HG02678 (cell line): ENCODE data around the gene ERVMER34-1.
A peak's percentile ranks its signal among the peaks of the same experiment; 100 is the strongest.

Source experiments
- ATAC-seq: cut with Tn5 transposase; IDR thresholded peaks from one replicate; pipeline ENCODE4 v1.9.1; 2021; ENCODE audit warnings: mild to moderate bottlenecking, moderate library complexity; ENCODE audit not compliant: unreplicated experiment

ERVMER34-1 gene, protein sequence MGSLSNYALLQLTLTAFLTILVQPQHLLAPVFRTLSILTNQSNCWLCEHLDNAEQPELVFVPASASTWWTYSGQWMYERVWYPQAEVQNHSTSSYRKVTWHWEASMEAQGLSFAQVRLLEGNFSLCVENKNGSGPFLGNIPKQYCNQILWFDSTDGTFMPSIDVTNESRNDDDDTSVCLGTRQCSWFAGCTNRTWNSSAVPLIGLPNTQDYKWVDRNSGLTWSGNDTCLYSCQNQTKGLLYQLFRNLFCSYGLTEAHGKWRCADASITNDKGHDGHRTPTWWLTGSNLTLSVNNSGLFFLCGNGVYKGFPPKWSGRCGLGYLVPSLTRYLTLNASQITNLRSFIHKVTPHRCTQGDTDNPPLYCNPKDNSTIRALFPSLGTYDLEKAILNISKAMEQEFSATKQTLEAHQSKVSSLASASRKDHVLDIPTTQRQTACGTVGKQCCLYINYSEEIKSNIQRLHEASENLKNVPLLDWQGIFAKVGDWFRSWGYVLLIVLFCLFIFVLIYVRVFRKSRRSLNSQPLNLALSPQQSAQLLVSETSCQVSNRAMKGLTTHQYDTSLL

DNA sequence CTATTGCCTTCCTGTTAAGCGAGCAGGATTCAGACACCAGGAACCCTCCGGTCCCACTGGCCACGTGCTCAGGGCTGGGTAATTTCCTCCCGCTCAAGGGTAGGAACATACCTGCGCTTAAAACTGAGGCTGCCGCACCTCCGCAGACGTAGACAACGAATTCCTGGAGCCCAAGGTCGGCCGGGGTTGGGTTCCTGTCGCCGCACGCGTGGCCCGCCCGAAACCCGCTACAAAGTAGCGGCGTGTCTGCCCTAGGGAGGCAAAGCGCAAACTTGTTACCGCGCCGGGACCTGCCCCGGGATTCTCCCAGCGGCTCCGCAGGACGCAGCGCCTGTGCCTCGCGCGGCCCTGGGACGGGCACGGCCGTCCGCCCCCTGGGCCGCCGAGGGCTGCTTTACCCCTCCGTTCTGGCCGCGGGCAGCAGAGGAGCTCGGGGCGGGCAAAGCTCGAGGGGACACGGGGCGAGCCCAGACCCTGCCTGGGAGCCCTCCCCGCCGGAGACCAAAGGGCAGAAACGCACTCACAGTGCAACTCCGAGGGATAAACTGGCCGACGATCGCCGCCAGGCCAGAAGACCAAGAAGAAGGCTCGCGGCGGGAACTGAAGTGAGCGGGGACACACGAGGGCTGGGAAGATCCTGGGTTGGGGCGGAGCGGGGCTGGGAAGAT lies at the start of gene ERVMER34-1:
Gene ERVMER34-1 (minus strand): TSS at position 607 of the 668 bp plus-strand sequence. CDS start 5,905 bp downstream, outside the sequence.
- no peak for ATAC-seq

GRCh38 chr4:52799813-52800212 lies 48.6 kb upstream of the ERVMER34-1 start:
- ATAC-seq = no peak

GRCh38 chr4:52795533-52795932 lies 44.3 kb upstream of the ERVMER34-1 start:
- no peak for ATAC-seq

DNA sequence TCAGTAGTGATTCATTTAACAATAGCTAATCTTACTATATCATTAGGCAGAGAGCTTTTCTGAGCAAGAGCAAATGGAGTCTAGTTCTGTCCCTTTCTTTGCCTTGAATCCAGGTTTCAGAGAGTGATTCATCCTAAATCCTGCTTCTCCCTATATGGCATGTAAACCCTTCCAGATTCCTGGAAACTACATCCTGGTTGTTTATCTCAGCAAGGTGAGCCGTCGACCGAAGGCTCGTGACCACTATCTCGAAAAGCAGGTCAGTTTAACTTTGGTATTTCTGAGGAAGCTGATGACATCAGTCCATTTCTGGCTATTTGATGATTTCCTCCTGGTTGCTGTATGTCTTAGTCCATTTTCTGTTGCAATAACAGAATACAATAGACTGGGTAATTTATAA lies 40.7 kb upstream of the ERVMER34-1 start:
- ATAC-seq = no peak

GRCh38 chr4:52789774-52790173 lies 38.5 kb upstream of the ERVMER34-1 start:
- no peak for ATAC-seq

DNA sequence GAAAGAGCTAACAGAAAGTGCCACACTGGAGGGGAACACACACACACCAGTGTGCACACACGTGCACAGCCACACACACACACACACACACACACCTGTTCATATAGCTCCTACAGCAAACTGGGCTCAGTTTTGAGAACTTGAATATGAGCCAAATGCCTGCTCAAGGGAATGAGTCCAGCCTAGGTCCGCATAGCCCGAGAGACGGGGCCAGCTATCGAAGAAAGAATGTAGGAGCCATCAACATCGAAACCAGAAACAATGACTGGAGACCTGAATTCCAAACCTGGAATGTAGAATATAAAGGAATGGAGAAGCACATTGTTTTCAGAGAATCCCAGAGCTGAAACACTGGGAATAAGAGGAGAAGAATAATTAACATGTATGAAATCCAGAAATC lies 37.6 kb upstream of the ERVMER34-1 start:
- no peak for ATAC-seq

GRCh38 chr4:52783069-52783468 lies 31.8 kb upstream of the ERVMER34-1 start:
- no peak for ATAC-seq

GRCh38 chr4:52780617-52781354 lies 29.6 kb upstream of the ERVMER34-1 start:
- no peak for ATAC-seq

DNA sequence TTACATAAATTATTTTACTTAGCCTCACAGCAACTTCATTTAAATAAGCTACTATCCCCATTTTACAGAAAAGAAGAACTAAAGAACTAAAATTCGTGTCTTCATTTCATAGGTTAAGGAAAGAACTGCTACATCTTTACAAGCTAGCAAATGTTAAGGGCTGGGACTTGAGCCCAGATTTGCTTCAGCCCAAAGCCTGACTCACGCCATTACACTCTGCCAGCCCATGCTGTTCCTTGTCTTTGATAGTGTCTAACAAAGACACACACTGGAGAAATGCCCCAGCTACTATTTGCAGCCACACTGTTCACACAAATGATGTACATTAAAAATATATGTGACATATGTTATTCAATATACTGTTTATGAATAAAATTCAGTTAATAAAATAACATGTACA lies 29.0 kb upstream of the ERVMER34-1 start:
- no peak for ATAC-seq

DNA sequence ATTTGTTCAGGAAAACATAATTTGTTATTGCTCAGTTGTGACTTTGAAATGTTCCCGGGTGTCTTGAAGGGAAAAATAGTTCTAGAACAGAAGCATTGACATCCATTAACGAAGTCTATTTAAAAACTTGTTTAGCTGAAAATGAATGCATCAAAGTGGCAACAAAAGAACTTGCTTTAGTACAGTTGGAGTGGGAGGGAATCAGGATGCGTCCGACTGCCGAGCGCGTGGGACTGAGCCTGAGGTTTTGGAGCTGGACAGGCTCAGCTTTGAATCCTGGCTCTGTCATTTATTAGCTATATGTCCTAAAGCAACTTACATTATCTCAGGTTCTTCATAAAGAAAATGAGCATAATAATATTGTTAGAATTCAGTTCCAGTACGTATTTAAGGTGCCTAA lies 9.0 kb upstream of the ERVMER34-1 start:
- no peak for ATAC-seq

DNA sequence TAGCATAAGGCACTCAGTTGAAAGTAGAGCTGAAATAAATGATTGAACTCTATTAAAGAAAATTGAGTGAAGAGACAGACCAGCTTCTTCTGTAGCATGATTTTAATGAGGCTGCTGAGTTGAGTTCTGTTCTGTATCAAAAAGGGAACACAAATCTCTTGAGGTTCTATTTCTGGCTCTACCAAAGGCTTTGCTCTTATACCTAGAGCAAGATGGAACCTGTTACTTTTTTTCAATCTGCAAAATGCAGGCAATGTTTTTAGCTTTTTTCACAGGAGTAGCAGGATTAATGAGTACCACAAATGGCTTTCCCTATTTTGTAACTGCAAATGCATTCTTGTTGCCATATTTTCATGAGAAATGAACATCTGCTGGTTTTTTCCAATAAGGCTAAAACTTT lies 4.2 kb upstream of the ERVMER34-1 start:
- ATAC-seq = no peak

DNA sequence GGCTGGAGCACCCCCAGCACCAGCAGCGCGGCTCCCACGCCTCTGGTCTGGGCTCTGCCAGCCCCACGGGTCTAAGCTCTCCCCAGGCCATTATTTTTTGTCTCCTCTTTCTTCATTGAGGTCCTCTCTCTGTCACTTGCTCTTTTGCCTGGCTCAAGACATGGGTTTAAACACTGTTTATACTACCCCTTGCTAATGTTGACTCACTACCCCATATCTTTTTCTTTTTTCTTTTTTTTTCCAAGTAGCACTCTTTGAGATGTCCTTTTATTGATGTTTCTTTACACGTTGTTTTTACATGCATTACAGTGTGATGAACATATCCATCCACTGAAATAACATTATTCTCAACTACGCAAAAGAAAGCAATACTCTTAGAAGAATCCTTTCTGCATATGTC lies 1.7 kb upstream of the ERVMER34-1 start:
- ATAC-seq = no peak

DNA sequence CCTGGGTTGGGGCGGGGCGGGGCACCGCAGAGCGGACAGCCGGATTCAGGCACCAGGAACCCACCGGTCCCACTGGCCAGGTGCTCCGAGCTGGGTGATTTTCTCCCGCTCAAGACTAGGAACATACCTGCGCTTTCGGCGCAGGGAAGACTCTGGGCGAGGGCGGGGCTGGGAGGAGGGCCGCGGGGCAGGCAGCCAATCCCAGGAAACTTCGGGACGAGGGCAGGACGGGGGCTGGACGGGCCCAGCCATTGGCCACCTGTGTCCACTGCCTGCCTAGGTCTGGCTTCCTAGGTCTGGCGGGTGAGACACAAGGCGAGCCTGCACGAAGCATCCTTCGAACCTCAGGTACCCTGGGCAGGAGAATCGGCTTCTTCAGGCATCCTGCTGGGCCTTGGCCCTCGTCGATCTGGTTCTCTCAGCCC lies 274 bp upstream of the ERVMER34-1 start:
- no peak for ATAC-seq

- ATAC-seq = no peak
These were observed 1.0 kb downstream of the ERVMER34-1 start for GRCh38 chr4:52750213-52750612.

GRCh38 chr4:52748432-52748831 lies 2.8 kb downstream of the ERVMER34-1 start:
- peak; percentile 61 for ATAC-seq

- no peak for ATAC-seq
These were observed 6.6 kb downstream of the ERVMER34-1 start for GRCh38 chr4:52744588-52744987.

DNA sequence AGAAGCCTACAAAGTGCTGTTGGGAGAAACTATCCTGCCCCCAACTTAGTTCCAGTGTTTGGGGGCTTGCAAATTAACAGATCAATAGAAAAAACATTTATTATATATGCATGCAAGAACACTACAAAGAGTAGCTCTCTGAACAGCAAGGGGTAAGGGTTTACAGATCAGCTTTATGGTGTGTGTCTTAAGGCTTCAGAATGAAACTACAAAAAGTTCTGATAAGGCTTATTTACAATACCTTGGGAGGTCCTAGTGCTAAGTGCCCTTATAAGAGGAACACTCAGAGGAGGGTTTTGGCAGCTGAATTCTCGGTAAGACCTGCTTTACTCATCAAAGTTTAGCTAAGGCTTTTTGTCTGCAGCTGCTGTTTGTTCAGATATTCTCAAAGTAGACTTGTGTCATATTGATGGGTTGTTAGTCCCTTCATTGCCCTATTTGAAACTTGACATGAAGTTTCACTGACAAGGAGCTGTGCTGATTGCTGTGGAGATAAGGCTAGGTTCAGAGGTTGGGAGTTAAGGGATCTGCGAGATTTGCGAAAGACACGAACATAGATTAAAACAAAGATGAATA lies 7.7 kb downstream of the ERVMER34-1 start:
- ATAC-seq = no peak

DNA sequence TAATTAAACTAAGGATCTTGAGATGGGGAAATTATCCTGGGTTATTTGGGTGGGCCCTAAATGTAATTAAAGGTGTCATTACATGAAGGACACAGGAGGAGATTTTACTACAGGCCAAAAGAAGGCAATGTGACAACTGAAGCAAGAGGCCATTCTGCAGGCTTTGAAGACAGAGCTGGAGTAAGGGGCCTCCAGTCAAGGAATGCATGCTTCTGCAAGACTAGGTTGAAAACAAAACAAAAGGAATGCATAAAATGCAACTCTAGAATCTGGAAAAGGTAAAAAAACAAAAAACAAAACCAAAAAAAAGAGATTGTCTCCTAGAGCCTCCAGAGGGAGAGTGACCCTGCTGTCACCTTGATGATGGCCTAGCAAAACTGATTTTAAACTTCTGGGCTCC lies 21.6 kb downstream of the ERVMER34-1 start:
- no peak for ATAC-seq

- no peak for ATAC-seq
These were observed 22.5 kb downstream of the ERVMER34-1 start for GRCh38 chr4:52728691-52729240.

- no peak for ATAC-seq
These were observed 24.2 kb downstream of the ERVMER34-1 start for GRCh38 chr4:52726826-52727580.
